Vagina (tissue), 2 donors: ENCODE data around the gene SP140L. TPM values are rescaled to one million over a fixed set of nuclear protein-coding genes. Genes with fewer than 3 reads are reported as not detected.
"Not testable (repeated sequence)": the region's sequence is repeated elsewhere in the genome, so short reads cannot be mapped to it uniquely, and the experiment has no call there.

Source experiments
- DNase-seq, 2 donors: peaks; one replicate each; pipeline ENCODE4 v3.0.0-alpha.2; 2017; ENCODE audit errors: extremely low spot score in 2 of 2
- H3K27ac ChIP-seq: fragments of 200-600 bp; sonication (generic); one replicate; pipeline ENCODE4 v1.5.1; 2019
- H3K27me3 ChIP-seq: fragments of 200-600 bp; sonication (generic); one replicate; pipeline ENCODE4 v1.5.1; 2019
- H3K36me3 ChIP-seq, 2 donors: fragments of 200-600 bp; sonication (generic); one replicate each; pipeline ENCODE4 v1.5.1; 2017 to 2019
- H3K4me1 ChIP-seq: fragments of 200-600 bp; sonication (generic); one replicate; pipeline ENCODE4 v1.5.1; 2019
- H3K4me3 ChIP-seq, 2 donors: fragments of 200-600 bp; sonication (generic); 1 replicate in 1 of 2; 2 replicates in 1 of 2; pipeline ENCODE4 v1.5.1; 2016 to 2019
- H3K9me3 ChIP-seq: fragments of 200-600 bp; sonication (generic); one replicate; pipeline ENCODE4 v1.5.1; 2019
- POLR2A ChIP-seq, 2 donors: fragments of 450-650 bp; IDR thresholded peaks; one replicate each; pipeline ENCODE4 v1.6.1; 2017; ENCODE audit warnings: antibody characterized with exemption in 2 of 2, mild to moderate bottlenecking in 2 of 2, moderate library complexity in 2 of 2
- POLR2AphosphoS5 ChIP-seq, 2 donors: sonication (generic); formaldehyde crosslinking; IDR thresholded peaks; one replicate each; pipeline ENCODE4 v1.9.0; 2017; ENCODE audit warnings: antibody characterized with exemption in 2 of 2, mild to moderate bottlenecking in 2 of 2, low read depth in 1 of 2; ENCODE audit not compliant: insufficient read depth in 1 of 2
- intact Hi-C: fragments of 100-400 bp; cut with DNase I; formaldehyde crosslinking; loops from one replicate; pipeline ENCODE4 v1.15.1; 2023
- total RNA-seq: library from RNA; depleted of rRNA; stranded (reverse); fragments of >200 nt; gene quantifications from one replicate; pipeline ENCODE4 v1.2.3, GENCODE V29; 2016
- TF ChIP-seq, protein P1 (sequence below), 3 experiments: fragments of 450-650 bp in 2 of 3; fragments of 200-600 bp in 1 of 3; sonication (generic) in 1 of 3; IDR thresholded peaks; one replicate each; pipeline ENCODE4 v1.5.1; 2017 to 2019; ENCODE audit warnings: antibody characterized with exemption in 3 of 3, mild to moderate bottlenecking in 2 of 3, moderate library complexity in 2 of 3

Gene SP140L
- total RNA-seq, 1 donor from 2014 or later: 11.5 TPM

GRCh38 chr2:230308402-230309000, 18.5 kb upstream of the SP140L start:
- intact Hi-C loops: no loop called here
- no peaks in the 10 kb centered on the region for H3K4me1 ChIP-seq
- no peak for DNase-seq
- H3K27me3 ChIP-seq: no peaks in the 10 kb centered on the region
- no peak overlapping the region for H3K27ac ChIP-seq
- H3K4me3 ChIP-seq: no peak overlapping the region
- H3K36me3 ChIP-seq: no peaks in the 10 kb centered on the region
- TF ChIP-seq, protein P1, sequence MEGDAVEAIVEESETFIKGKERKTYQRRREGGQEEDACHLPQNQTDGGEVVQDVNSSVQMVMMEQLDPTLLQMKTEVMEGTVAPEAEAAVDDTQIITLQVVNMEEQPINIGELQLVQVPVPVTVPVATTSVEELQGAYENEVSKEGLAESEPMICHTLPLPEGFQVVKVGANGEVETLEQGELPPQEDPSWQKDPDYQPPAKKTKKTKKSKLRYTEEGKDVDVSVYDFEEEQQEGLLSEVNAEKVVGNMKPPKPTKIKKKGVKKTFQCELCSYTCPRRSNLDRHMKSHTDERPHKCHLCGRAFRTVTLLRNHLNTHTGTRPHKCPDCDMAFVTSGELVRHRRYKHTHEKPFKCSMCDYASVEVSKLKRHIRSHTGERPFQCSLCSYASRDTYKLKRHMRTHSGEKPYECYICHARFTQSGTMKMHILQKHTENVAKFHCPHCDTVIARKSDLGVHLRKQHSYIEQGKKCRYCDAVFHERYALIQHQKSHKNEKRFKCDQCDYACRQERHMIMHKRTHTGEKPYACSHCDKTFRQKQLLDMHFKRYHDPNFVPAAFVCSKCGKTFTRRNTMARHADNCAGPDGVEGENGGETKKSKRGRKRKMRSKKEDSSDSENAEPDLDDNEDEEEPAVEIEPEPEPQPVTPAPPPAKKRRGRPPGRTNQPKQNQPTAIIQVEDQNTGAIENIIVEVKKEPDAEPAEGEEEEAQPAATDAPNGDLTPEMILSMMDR (IDR thresholded peaks at IDR 0.05): no peak
- TF ChIP-seq POLR2A (IDR thresholded peaks at IDR 0.05): no peak
- no peak for TF ChIP-seq POLR2AphosphoS5 (IDR thresholded peaks at IDR 0.05; ENCODE audit: insufficient read depth in 1 of 2, low read depth in 1 of 2)
- H3K9me3 ChIP-seq: no peaks in the 10 kb centered on the region

DNA sequence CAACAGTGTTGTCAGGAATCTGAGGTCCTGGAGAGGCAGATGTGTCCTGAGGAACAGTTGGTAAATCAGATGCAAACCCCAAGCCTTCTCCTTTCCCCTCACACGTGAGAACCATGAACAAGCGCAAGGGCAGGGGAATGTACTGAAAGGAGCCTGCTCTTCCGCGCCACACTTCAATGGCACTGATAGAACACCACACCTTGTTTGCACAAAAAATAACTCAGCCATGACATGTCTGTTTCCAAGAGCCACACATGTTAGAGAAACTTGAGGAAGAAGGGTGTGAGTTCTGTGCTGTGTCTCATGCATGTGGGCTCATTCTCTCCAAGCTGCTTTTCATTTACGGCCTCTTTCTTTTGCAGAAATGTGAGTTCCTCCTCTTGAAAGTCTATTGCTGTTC, 16.2 kb upstream of the SP140L start:
- H3K4me3 ChIP-seq, H3K36me3 ChIP-seq, H3K27ac ChIP-seq, H3K4me1 ChIP-seq, H3K9me3 ChIP-seq, intact Hi-C loops, H3K27me3 ChIP-seq, DNase-seq: not testable (repeated sequence)

GRCh38 chr2:230311634-230312033, 15.4 kb upstream of the SP140L start:
- intact Hi-C loops: not testable (repeated sequence)

DNA sequence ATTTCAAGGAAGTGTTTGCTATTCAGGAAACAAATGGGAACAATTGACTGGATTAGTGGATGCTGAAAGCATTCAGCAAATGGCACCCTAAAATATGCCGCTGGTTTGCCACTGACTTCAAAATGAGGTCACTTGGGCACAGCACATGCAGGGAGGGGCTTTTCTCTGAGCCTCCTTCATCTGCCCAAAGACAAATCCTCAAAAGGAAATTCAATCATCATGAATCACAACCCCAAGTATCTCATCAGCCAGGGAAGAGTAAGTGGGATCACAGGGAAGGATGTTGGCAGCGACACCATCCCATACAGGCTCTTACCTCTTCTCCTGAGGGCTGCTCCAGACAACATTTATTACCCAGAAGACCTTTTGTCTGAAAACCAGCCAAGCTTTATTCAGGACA, 14.4 kb upstream of the SP140L start:
- H3K9me3 ChIP-seq: no peaks in the 10 kb centered on the region
- TF ChIP-seq POLR2A (IDR thresholded peaks at IDR 0.05) (no peak), POLR2AphosphoS5 (IDR thresholded peaks at IDR 0.05; ENCODE audit: insufficient read depth in 1 of 2, low read depth in 1 of 2) (no peak)
- TF ChIP-seq, protein P1 (IDR thresholded peaks at IDR 0.05): no peak
- H3K4me3 ChIP-seq: no peak overlapping the region
- H3K36me3 ChIP-seq: no peaks in the 10 kb centered on the region
- DNase-seq: no peak
- no peaks in the 10 kb centered on the region for H3K27me3 ChIP-seq
- H3K4me1 ChIP-seq: no peaks in the 10 kb centered on the region
- intact Hi-C loops: no loop called here
- H3K27ac ChIP-seq: no peak overlapping the region

More at GRCh38 chr2:230311634-230312033, 15.4 kb upstream of the SP140L start:
- not testable (repeated sequence) for H3K9me3 ChIP-seq, H3K36me3 ChIP-seq, DNase-seq, H3K4me1 ChIP-seq, H3K27me3 ChIP-seq, H3K27ac ChIP-seq, H3K4me3 ChIP-seq

DNA sequence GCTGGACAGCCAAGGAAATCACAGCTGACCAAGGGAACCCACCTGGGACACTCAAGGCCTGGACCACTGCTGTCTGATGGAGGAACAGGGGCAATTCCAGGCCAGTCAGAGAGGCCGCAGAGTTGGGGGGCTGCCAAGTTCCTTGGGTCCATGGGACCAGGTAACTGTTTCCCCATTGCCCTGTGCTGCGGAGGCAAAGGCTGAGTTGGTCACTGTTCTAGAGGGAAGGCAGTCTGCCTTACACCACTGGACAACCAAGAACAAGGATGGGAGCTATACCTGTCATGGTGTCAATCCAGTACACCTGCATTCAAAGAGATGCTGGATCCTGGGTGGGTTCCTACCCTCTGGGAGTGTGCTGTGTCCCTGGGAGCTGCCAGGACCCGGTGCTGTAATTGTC, 9.6 kb upstream of the SP140L start:
- Histone ChIP-seq H3K9me3 (no peaks in the 10 kb centered on the region), H3K27me3 (no peaks in the 10 kb centered on the region), H3K4me3 (no peak overlapping the region), H3K27ac (no peak overlapping the region), H3K36me3 (no peaks in the 10 kb centered on the region), H3K4me1 (no peaks in the 10 kb centered on the region)
- intact Hi-C loops: no loop called here
- no peak for DNase-seq
- TF ChIP-seq, protein P1 (IDR thresholded peaks at IDR 0.05): no peak
- TF ChIP-seq POLR2AphosphoS5 (IDR thresholded peaks at IDR 0.05; ENCODE audit: insufficient read depth in 1 of 2, low read depth in 1 of 2) (no peak), POLR2A (IDR thresholded peaks at IDR 0.05) (no peak)

- Histone ChIP-seq H3K27me3 (no peaks in the 10 kb centered on the region), H3K36me3 (no peaks in the 10 kb centered on the region), H3K9me3 (no peaks in the 10 kb centered on the region), H3K27ac (no peak overlapping the region), H3K4me3 (no peak overlapping the region), H3K4me1 (no peaks in the 10 kb centered on the region)
- intact Hi-C loops: no loop called here
- TF ChIP-seq, protein P1 (IDR thresholded peaks at IDR 0.05): no peak
- no peak for TF ChIP-seq POLR2A (IDR thresholded peaks at IDR 0.05)
- TF ChIP-seq POLR2AphosphoS5 (IDR thresholded peaks at IDR 0.05; ENCODE audit: insufficient read depth in 1 of 2, low read depth in 1 of 2): no peak
- DNase-seq: no peak
Observed at GRCh38 chr2:230318190-230319121, 8.5 kb upstream of the SP140L start.
